Measurements from ENCODE around the gene TMC5.

TMC5 gene

DNA sequence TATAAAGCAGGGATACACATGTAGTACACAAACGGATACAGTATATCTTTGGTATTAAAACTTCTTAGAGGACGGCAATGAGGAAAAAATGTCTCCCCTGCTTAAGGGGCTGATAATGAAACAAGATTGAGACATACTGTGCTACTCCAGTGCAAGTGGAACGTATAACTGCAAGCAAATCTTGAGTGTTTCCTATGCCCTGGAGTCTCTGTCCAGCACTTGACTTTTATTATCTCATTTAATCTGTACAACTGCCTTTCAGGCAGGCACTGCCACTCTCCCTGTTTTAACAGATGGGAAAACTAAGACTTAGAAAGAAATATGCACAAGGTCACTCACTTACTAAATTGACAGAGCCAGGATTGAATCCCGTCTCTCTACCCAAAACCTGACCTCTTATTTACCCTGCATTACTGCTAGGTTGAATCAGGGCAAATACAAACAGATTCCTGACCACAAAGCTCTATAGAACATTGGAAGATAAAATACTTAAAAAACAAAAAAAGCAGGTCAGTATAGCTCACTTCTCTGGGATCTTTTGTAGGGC, 28.7 kb downstream of the TMC5 start:
- H3K36me3 ChIP-seq (ENCODE audit: control insufficient read depth in 5 of 5, insufficient read depth in 5 of 5, low read length in 5 of 5), result no peaks in the 10 kb centered on the region
- peaks cover 0 to 4% (median 0%) of the 10 kb centered on the region in 5 donors for H3K27me3 ChIP-seq (ENCODE audit: control insufficient read depth in 5 of 5, insufficient read depth in 4 of 5, low read length in 5 of 5)
- no peaks in the 10 kb centered on the region for H3K4me1 ChIP-seq (ENCODE audit: control insufficient read depth in 5 of 5, insufficient read depth in 5 of 5, low read length in 5 of 5)
- no peak overlapping the region for H3K27ac ChIP-seq (ENCODE audit: low read depth, low read length)
- no peak overlapping the region for H3K4me3 ChIP-seq (ENCODE audit: low read depth in 1 of 5, low read length in 5 of 5)
- H3K9me3 ChIP-seq (ENCODE audit: control insufficient read depth in 5 of 5, low read length in 5 of 5), result peaks cover 0 to 7% (median 3%) of the 10 kb centered on the region in 5 donors
- no peak overlapping the region for H3K9ac ChIP-seq (ENCODE audit: low read length in 5 of 5)

DNA sequence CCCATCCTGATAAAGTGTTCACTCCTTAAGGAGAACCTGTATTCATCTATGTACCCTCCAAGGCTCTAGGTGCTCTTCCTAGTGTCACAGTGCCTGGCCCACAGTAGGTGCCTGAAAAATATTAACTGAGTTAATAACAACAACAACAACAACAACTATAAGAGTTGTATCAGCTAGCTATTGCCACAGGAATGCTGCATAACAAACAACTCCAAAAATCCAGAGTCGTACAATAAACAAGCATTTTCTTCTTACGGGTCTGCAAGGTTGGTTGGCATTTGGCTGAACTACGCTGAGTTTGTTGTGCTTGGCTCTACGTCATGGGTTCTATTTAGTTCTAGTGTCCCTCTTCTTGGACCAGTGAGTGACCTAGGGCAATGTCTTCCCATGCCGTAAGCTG, 29.2 kb downstream of the TMC5 start:
- H3K36me3 ChIP-seq (ENCODE audit: control insufficient read depth in 5 of 5, insufficient read depth in 5 of 5, low read length in 5 of 5), result no peaks in the 10 kb centered on the region

GRCh38 chr16:19450186-19450585, 32.5 kb downstream of the TMC5 start:
- Histone ChIP-seq H3K9me3 (ENCODE audit: control insufficient read depth in 5 of 5, low read length in 5 of 5) (peaks cover 0 to 7% (median 3%) of the 10 kb centered on the region in 5 donors), H3K4me3 (ENCODE audit: low read depth in 1 of 5, low read length in 5 of 5) (no peak overlapping the region), H3K4me1 (ENCODE audit: control insufficient read depth in 5 of 5, insufficient read depth in 5 of 5, low read length in 5 of 5) (no peaks in the 10 kb centered on the region), H3K36me3 (ENCODE audit: control insufficient read depth in 5 of 5, insufficient read depth in 5 of 5, low read length in 5 of 5) (no peaks in the 10 kb centered on the region), H3K27me3 (ENCODE audit: control insufficient read depth in 5 of 5, insufficient read depth in 4 of 5, low read length in 5 of 5) (no peaks in the 10 kb centered on the region), H3K9ac (ENCODE audit: low read length in 5 of 5) (no peak overlapping the region), H3K27ac (ENCODE audit: low read depth, low read length) (no peak overlapping the region)

More for the DNA sequence above, 29.2 kb downstream of the TMC5 start:
- H3K9ac ChIP-seq (ENCODE audit: low read length in 5 of 5), result no peak overlapping the region
- no peaks in the 10 kb centered on the region for H3K4me1 ChIP-seq (ENCODE audit: control insufficient read depth in 5 of 5, insufficient read depth in 5 of 5, low read length in 5 of 5)
- no peak overlapping the region for H3K4me3 ChIP-seq (ENCODE audit: low read depth in 1 of 5, low read length in 5 of 5)
- peaks cover 0 to 7% (median 3%) of the 10 kb centered on the region in 5 donors for H3K9me3 ChIP-seq (ENCODE audit: control insufficient read depth in 5 of 5, low read length in 5 of 5)
- H3K27me3 ChIP-seq (ENCODE audit: control insufficient read depth in 5 of 5, insufficient read depth in 4 of 5, low read length in 5 of 5), result peaks cover 0 to 4% (median 0%) of the 10 kb centered on the region in 5 donors
- H3K27ac ChIP-seq (ENCODE audit: low read depth, low read length), result no peak overlapping the region

GRCh38 chr16:19458722-19459379, 41.2 kb downstream of the TMC5 start:
- Histone ChIP-seq H3K9ac (ENCODE audit: low read length in 5 of 5) (no peak overlapping the region), H3K27me3 (ENCODE audit: control insufficient read depth in 5 of 5, insufficient read depth in 4 of 5, low read length in 5 of 5) (no peaks in the 10 kb centered on the region), H3K4me1 (ENCODE audit: control insufficient read depth in 5 of 5, insufficient read depth in 5 of 5, low read length in 5 of 5) (no peaks in the 10 kb centered on the region), H3K27ac (ENCODE audit: low read depth, low read length) (no peak overlapping the region), H3K36me3 (ENCODE audit: control insufficient read depth in 5 of 5, insufficient read depth in 5 of 5, low read length in 5 of 5) (no peaks in the 10 kb centered on the region), H3K4me3 (ENCODE audit: low read depth in 1 of 5, low read length in 5 of 5) (no peak overlapping the region), H3K9me3 (ENCODE audit: control insufficient read depth in 5 of 5, low read length in 5 of 5) (no peaks in the 10 kb centered on the region)

GRCh38 chr16:19460397-19460796, 42.7 kb downstream of the TMC5 start:
- Histone ChIP-seq H3K4me3 (ENCODE audit: low read depth in 1 of 5, low read length in 5 of 5) (no peak overlapping the region), H3K27ac (ENCODE audit: low read depth, low read length) (no peak overlapping the region), H3K27me3 (ENCODE audit: control insufficient read depth in 5 of 5, insufficient read depth in 4 of 5, low read length in 5 of 5) (no peaks in the 10 kb centered on the region), H3K36me3 (ENCODE audit: control insufficient read depth in 5 of 5, insufficient read depth in 5 of 5, low read length in 5 of 5) (no peaks in the 10 kb centered on the region), H3K4me1 (ENCODE audit: control insufficient read depth in 5 of 5, insufficient read depth in 5 of 5, low read length in 5 of 5) (no peaks in the 10 kb centered on the region), H3K9ac (ENCODE audit: low read length in 5 of 5) (no peak overlapping the region), H3K9me3 (ENCODE audit: control insufficient read depth in 5 of 5, low read length in 5 of 5) (no peaks in the 10 kb centered on the region)

- Histone ChIP-seq H3K9me3 (ENCODE audit: control insufficient read depth in 5 of 5, low read length in 5 of 5) (peaks cover 0 to 6% (median 0%) of the 10 kb centered on the region in 5 donors), H3K9ac (ENCODE audit: low read length in 5 of 5) (no peak overlapping the region), H3K36me3 (ENCODE audit: control insufficient read depth in 5 of 5, insufficient read depth in 5 of 5, low read length in 5 of 5) (no peaks in the 10 kb centered on the region), H3K4me1 (ENCODE audit: control insufficient read depth in 5 of 5, insufficient read depth in 5 of 5, low read length in 5 of 5) (no peaks in the 10 kb centered on the region), H3K27ac (ENCODE audit: low read depth, low read length) (no peak overlapping the region), H3K4me3 (ENCODE audit: low read depth in 1 of 5, low read length in 5 of 5) (no peak overlapping the region), H3K27me3 (ENCODE audit: control insufficient read depth in 5 of 5, insufficient read depth in 4 of 5, low read length in 5 of 5) (no peaks in the 10 kb centered on the region)
Observed at GRCh38 chr16:19463468-19464315, 46.0 kb downstream of the TMC5 start.

DNA sequence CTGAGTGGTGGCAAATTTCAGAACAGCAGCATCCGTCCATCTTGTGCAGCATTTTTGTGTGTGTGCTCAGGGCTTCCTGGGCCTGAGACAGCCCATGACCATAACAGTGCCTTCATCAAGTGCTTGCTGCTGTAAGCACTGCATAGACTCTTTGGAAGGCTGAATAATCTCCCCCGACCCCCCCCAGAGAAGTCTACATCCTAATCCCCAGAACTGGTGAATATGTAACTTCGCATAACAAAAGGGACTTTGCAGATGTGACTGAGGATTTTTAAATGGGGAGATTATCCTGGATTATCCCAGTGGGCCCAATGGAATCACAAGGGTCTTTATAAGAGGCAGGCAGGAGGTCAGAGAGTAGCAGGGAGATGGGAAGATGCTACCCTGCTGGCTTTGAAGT, 50.6 kb downstream of the TMC5 start:
- H3K4me3 ChIP-seq (ENCODE audit: low read depth in 1 of 5, low read length in 5 of 5), result no peak overlapping the region
- no peaks in the 10 kb centered on the region for H3K4me1 ChIP-seq (ENCODE audit: control insufficient read depth in 5 of 5, insufficient read depth in 5 of 5, low read length in 5 of 5)
- no peaks in the 10 kb centered on the region for H3K27me3 ChIP-seq (ENCODE audit: control insufficient read depth in 5 of 5, insufficient read depth in 4 of 5, low read length in 5 of 5)
- no peak overlapping the region for H3K9ac ChIP-seq (ENCODE audit: low read length in 5 of 5)
- H3K9me3 ChIP-seq (ENCODE audit: control insufficient read depth in 5 of 5, low read length in 5 of 5), result peaks cover 0 to 8% (median 0%) of the 10 kb centered on the region in 5 donors
- no peaks in the 10 kb centered on the region for H3K36me3 ChIP-seq (ENCODE audit: control insufficient read depth in 5 of 5, insufficient read depth in 5 of 5, low read length in 5 of 5)
- no peak overlapping the region for H3K27ac ChIP-seq (ENCODE audit: low read depth, low read length)

GRCh38 chr16:19472482-19472881, 54.8 kb downstream of the TMC5 start:
- Histone ChIP-seq H3K4me1 (ENCODE audit: control insufficient read depth in 5 of 5, insufficient read depth in 5 of 5, low read length in 5 of 5) (no peaks in the 10 kb centered on the region), H3K36me3 (ENCODE audit: control insufficient read depth in 5 of 5, insufficient read depth in 5 of 5, low read length in 5 of 5) (no peaks in the 10 kb centered on the region), H3K9me3 (ENCODE audit: control insufficient read depth in 5 of 5, low read length in 5 of 5) (peaks cover 0 to 8% (median 0%) of the 10 kb centered on the region in 5 donors), H3K9ac (ENCODE audit: low read length in 5 of 5) (no peak overlapping the region), H3K27ac (ENCODE audit: low read depth, low read length) (no peak overlapping the region), H3K4me3 (ENCODE audit: low read depth in 1 of 5, low read length in 5 of 5) (no peak overlapping the region), H3K27me3 (ENCODE audit: control insufficient read depth in 5 of 5, insufficient read depth in 4 of 5, low read length in 5 of 5) (no peaks in the 10 kb centered on the region)

GRCh38 chr16:19474617-19475016, 56.9 kb downstream of the TMC5 start:
- Histone ChIP-seq H3K27me3 (ENCODE audit: control insufficient read depth in 5 of 5, insufficient read depth in 4 of 5, low read length in 5 of 5) (peaks cover 0 to 3% (median 0%) of the 10 kb centered on the region in 5 donors), H3K4me3 (ENCODE audit: low read depth in 1 of 5, low read length in 5 of 5) (no peak overlapping the region), H3K36me3 (ENCODE audit: control insufficient read depth in 5 of 5, insufficient read depth in 5 of 5, low read length in 5 of 5) (no peaks in the 10 kb centered on the region), H3K4me1 (ENCODE audit: control insufficient read depth in 5 of 5, insufficient read depth in 5 of 5, low read length in 5 of 5) (no peaks in the 10 kb centered on the region), H3K9ac (ENCODE audit: low read length in 5 of 5) (no peak overlapping the region), H3K27ac (ENCODE audit: low read depth, low read length) (no peak overlapping the region), H3K9me3 (ENCODE audit: control insufficient read depth in 5 of 5, low read length in 5 of 5) (no peaks in the 10 kb centered on the region)

- no peaks in the 10 kb centered on the region for H3K9me3 ChIP-seq (ENCODE audit: control insufficient read depth in 5 of 5, low read length in 5 of 5)
- no peak overlapping the region for H3K4me3 ChIP-seq (ENCODE audit: low read depth in 1 of 5, low read length in 5 of 5)
- no peaks in the 10 kb centered on the region for H3K36me3 ChIP-seq (ENCODE audit: control insufficient read depth in 5 of 5, insufficient read depth in 5 of 5, low read length in 5 of 5)
- H3K9ac ChIP-seq (ENCODE audit: low read length in 5 of 5), result no peak overlapping the region
- no peaks in the 10 kb centered on the region for H3K4me1 ChIP-seq (ENCODE audit: control insufficient read depth in 5 of 5, insufficient read depth in 5 of 5, low read length in 5 of 5)
- no peak overlapping the region for H3K27ac ChIP-seq (ENCODE audit: low read depth, low read length)
- H3K27me3 ChIP-seq (ENCODE audit: control insufficient read depth in 5 of 5, insufficient read depth in 4 of 5, low read length in 5 of 5), result peaks cover 0 to 3% (median 0%) of the 10 kb centered on the region in 5 donors
Observed at GRCh38 chr16:19478505-19478904, 60.8 kb downstream of the TMC5 start.

Data from subcutaneous abdominal adipose tissue (tissue), 5 donors.